Karpas-422 (cell line): ENCODE measurements around the gene SMIM38. TPM values are rescaled to one million over a fixed set of nuclear protein-coding genes. Genes with fewer than 3 reads are reported as not detected.

ENCODE experiments used
- DNase-seq: peaks from one replicate; pipeline ENCODE4 v3.0.0-alpha.2; 2015
- H2AFZ ChIP-seq: fragments of 200-600 bp; sonication (generic); 2 replicates; pipeline ENCODE4 v1.6.1; 2014; ENCODE audit warnings: antibody characterized with exemption, low read length, mixed read lengths
- H3K27ac ChIP-seq: fragments of 200-600 bp; sonication (generic); 2 replicates; pipeline ENCODE4 v1.5.1; 2014; ENCODE audit warnings: mild to moderate bottlenecking, low read length, moderate library complexity
- H3K27me3 ChIP-seq: fragments of 200-600 bp; sonication (generic); 2 replicates; pipeline ENCODE4 v1.6.1; 2014; ENCODE audit warnings: low read length, mixed read lengths
- H3K36me3 ChIP-seq: fragments of 200-600 bp; sonication (generic); 2 replicates; pipeline ENCODE4 v1.6.1; 2014; ENCODE audit warnings: low read length, mixed read lengths; ENCODE audit not compliant: insufficient read depth
- H3K4me1 ChIP-seq: fragments of 200-600 bp; sonication (generic); 2 replicates; pipeline ENCODE4 v1.6.1; 2014; ENCODE audit warnings: mild to moderate bottlenecking, low read length, mixed read lengths
- H3K4me2 ChIP-seq: fragments of 200-600 bp; sonication (generic); 2 replicates; pipeline ENCODE4 v1.6.1; 2014; ENCODE audit warnings: low read length, low read depth, mild to moderate bottlenecking; ENCODE audit not compliant: poor library complexity, severe bottlenecking
- H3K4me3 ChIP-seq: fragments of 200-600 bp; sonication (generic); 2 replicates; pipeline ENCODE4 v1.5.1; 2014; ENCODE audit warnings: mild to moderate bottlenecking, antibody characterized with exemption, low read length, mixed read lengths
- H3K79me2 ChIP-seq: fragments of 200-600 bp; sonication (generic); 2 replicates; pipeline ENCODE4 v1.6.1; 2014; ENCODE audit warnings: mild to moderate bottlenecking, low read length, mixed read lengths
- H3K9ac ChIP-seq: fragments of 200-600 bp; sonication (generic); 2 replicates; pipeline ENCODE4 v1.6.0; 2014; ENCODE audit warnings: low read length
- H3K9me2 ChIP-seq: fragments of 200-600 bp; sonication (generic), shearing (Covaris generic); replicated peaks from 2 replicates; pipeline ENCODE4 v1.6.0; 2014; ENCODE audit warnings: mild to moderate bottlenecking, low read length, moderate library complexity; ENCODE audit not compliant: insufficient read depth
- H3K9me3 ChIP-seq: fragments of 300-700, 200-600 bp; sonication (generic); 2 replicates; pipeline ENCODE4 v1.6.1; 2014; ENCODE audit warnings: low read length, mixed read lengths
- H4K20me1 ChIP-seq: fragments of 200-600 bp; sonication (generic); 2 replicates; pipeline ENCODE4 v1.6.1; 2014; ENCODE audit warnings: mild to moderate bottlenecking, antibody characterized with exemption, low read length, low read depth; ENCODE audit not compliant: insufficient read depth
- total RNA-seq: library from RNA; depleted of rRNA; stranded (reverse); fragments of >200 nt; shearing (Covaris generic); gene quantifications from 2 replicates; pipeline ENCODE4 v1.2.3, GENCODE V29; 2014; ENCODE audit warnings: low replicate concordance; rRNA removed

Gene SMIM38
- total RNA-seq, result 0.47 TPM in 1 of 2 replicates, not detected in the other

GRCh38 chr11:69155302-69156234 lies at the start of gene SMIM38:
SMIM38 (plus strand) TSS chr11:69155935; CDS start chr11:69157847, 1,912 bp downstream.
- H3K4me3 ChIP-seq, result no peak within 1 kb of the TSS
- no peaks in the 10 kb centered on the region for H3K27me3 ChIP-seq
- H3K79me2 ChIP-seq, result no peaks in the 10 kb centered on the region
- no peak within 1 kb of the TSS for H3K27ac ChIP-seq
- H3K9me3 ChIP-seq, result no peaks in the 10 kb centered on the region
- H3K4me1 ChIP-seq, result no peaks in the 10 kb centered on the region
- DNase-seq, result no peak
- H4K20me1 ChIP-seq, result no peaks in the 10 kb centered on the region
- no peak within 1 kb of the TSS for H3K4me2 ChIP-seq
- no peaks in the 10 kb centered on the region for H3K9me2 ChIP-seq
- no peaks in the 10 kb centered on the region for H3K36me3 ChIP-seq
- H2AFZ ChIP-seq, result no peak within 1 kb of the TSS
- H3K9ac ChIP-seq, result no peak within 1 kb of the TSS

- DNase-seq, result no peak
- Histone ChIP-seq H3K4me2 (no peak overlapping the region), H3K4me1 (no peaks in the 10 kb centered on the region), H3K27me3 (no peaks in the 10 kb centered on the region), H2AFZ (no peak overlapping the region), H3K36me3 (no peaks in the 10 kb centered on the region), H3K27ac (no peak overlapping the region), H3K9me2 (no peaks in the 10 kb centered on the region), H3K9ac (no peak overlapping the region), H3K79me2 (no peaks in the 10 kb centered on the region), H4K20me1 (no peaks in the 10 kb centered on the region; the same call in 1 of the 2 replicates), H3K4me3 (no peak overlapping the region), H3K9me3 (no peaks in the 10 kb centered on the region; the same call in 1 of the 2 replicates)
These were observed 49.5 kb upstream of the SMIM38 start for GRCh38 chr11:69106031-69106811.

GRCh38 chr11:69107413-69107812 lies 48.3 kb upstream of the SMIM38 start:
- H3K9ac ChIP-seq, result no peak overlapping the region
- no peaks in the 10 kb centered on the region; the same call in 1 of the 2 replicates for H4K20me1 ChIP-seq
- no peak overlapping the region for H2AFZ ChIP-seq
- no peak overlapping the region for H3K4me3 ChIP-seq
- H3K36me3 ChIP-seq, result no peaks in the 10 kb centered on the region
- H3K4me1 ChIP-seq, result no peaks in the 10 kb centered on the region
- no peaks in the 10 kb centered on the region for H3K9me2 ChIP-seq
- no peak for DNase-seq
- H3K9me3 ChIP-seq, result no peaks in the 10 kb centered on the region; the same call in 1 of the 2 replicates
- H3K79me2 ChIP-seq, result no peaks in the 10 kb centered on the region
- no peak overlapping the region for H3K27ac ChIP-seq
- no peak overlapping the region for H3K4me2 ChIP-seq
- H3K27me3 ChIP-seq, result no peaks in the 10 kb centered on the region

GRCh38 chr11:69108030-69108429 lies 47.7 kb upstream of the SMIM38 start:
- Histone ChIP-seq H3K9me2 (no peaks in the 10 kb centered on the region), H3K27me3 (no peaks in the 10 kb centered on the region), H3K4me1 (no peaks in the 10 kb centered on the region), H4K20me1 (no peaks in the 10 kb centered on the region; the same call in 1 of the 2 replicates), H3K27ac (no peak overlapping the region), H3K9me3 (no peaks in the 10 kb centered on the region; the same call in 1 of the 2 replicates), H3K79me2 (no peaks in the 10 kb centered on the region), H3K4me3 (no peak overlapping the region), H3K9ac (no peak overlapping the region), H3K4me2 (no peak overlapping the region), H3K36me3 (no peaks in the 10 kb centered on the region), H2AFZ (no peak overlapping the region)
- no peak for DNase-seq

GRCh38 chr11:69108559-69108958 lies 47.2 kb upstream of the SMIM38 start:
- Histone ChIP-seq H3K9me2 (no peaks in the 10 kb centered on the region), H3K9ac (no peak overlapping the region), H3K4me2 (no peak overlapping the region), H3K4me3 (no peak overlapping the region), H3K27me3 (no peaks in the 10 kb centered on the region), H2AFZ (no peak overlapping the region), H4K20me1 (no peaks in the 10 kb centered on the region; the same call in 1 of the 2 replicates), H3K27ac (no peak overlapping the region), H3K79me2 (no peaks in the 10 kb centered on the region), H3K36me3 (no peaks in the 10 kb centered on the region), H3K9me3 (no peaks in the 10 kb centered on the region; the same call in 1 of the 2 replicates), H3K4me1 (no peaks in the 10 kb centered on the region)
- no peak for DNase-seq

- no peaks in the 10 kb centered on the region; the same call in 1 of the 2 replicates for H3K9me3 ChIP-seq
- no peaks in the 10 kb centered on the region for H3K36me3 ChIP-seq
- no peak overlapping the region for H3K4me3 ChIP-seq
- no peaks in the 10 kb centered on the region for H3K27me3 ChIP-seq
- no peak overlapping the region for H3K27ac ChIP-seq
- no peaks in the 10 kb centered on the region for H3K79me2 ChIP-seq
- no peaks in the 10 kb centered on the region for H3K9me2 ChIP-seq
- H4K20me1 ChIP-seq, result no peaks in the 10 kb centered on the region
- H2AFZ ChIP-seq, result no peak overlapping the region
- H3K4me2 ChIP-seq, result no peak overlapping the region
- no peak overlapping the region for H3K9ac ChIP-seq
- no peak for DNase-seq
- no peaks in the 10 kb centered on the region for H3K4me1 ChIP-seq
These were observed 46.6 kb upstream of the SMIM38 start for GRCh38 chr11:69109101-69109500.

GRCh38 chr11:69110451-69110850 lies 45.3 kb upstream of the SMIM38 start:
- H3K4me2 ChIP-seq, result no peak overlapping the region
- H2AFZ ChIP-seq, result no peak overlapping the region
- no peaks in the 10 kb centered on the region for H3K36me3 ChIP-seq
- no peak overlapping the region for H3K4me3 ChIP-seq
- no peak overlapping the region for H3K9ac ChIP-seq
- H3K27me3 ChIP-seq, result no peaks in the 10 kb centered on the region
- H3K9me3 ChIP-seq, result no peaks in the 10 kb centered on the region; the same call in 1 of the 2 replicates
- H3K79me2 ChIP-seq, result no peaks in the 10 kb centered on the region
- no peak overlapping the region for H3K27ac ChIP-seq
- DNase-seq, result no peak
- no peaks in the 10 kb centered on the region for H3K4me1 ChIP-seq
- H3K9me2 ChIP-seq, result no peaks in the 10 kb centered on the region
- H4K20me1 ChIP-seq, result no peaks in the 10 kb centered on the region
